Measurements from ENCODE around the gene THOP1.

Gene THOP1

DNA sequence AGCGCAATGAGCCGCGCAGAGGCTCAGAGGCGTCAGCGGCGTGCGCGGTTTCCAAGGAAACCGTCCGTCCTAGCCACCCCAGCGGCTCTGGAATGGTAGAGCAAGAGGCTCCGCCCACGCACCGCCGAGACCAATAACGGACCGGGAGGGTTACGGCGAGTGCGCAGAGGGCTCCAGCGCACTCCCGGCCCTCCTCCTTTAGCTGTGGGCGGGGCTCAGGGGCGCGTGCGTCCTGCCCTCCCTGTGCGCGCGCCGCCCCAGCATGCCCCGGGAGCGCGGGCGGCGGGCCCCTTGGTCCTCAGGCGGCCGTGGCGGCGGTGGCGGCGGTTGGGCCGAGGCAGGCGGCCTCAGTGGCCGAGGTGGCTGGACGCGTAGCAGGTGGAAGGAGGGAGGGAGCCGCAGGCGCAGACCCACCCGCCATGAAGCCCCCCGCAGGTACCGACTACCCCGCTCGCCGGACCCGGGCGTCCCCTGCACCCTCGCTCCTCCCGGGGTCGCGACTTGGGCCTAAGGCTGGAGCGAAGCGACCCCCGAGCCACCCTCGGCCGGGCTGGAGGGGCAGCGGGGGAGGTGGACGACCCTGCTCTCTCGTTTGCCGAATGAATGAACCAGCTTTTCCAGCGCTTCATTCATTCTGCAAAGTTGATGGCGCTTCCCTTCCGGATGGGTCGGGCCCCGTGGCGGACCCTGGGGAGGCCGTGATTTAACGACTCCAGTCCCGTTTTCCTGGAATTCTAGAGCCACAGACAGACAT, at the start of gene THOP1:
Gene THOP1 (plus strand): TSS at position 260 of the 754 bp plus-strand sequence. CDS start 160 bp downstream, at position 420.
- peak; percentile 91 to 98 for DNase-seq

DNA sequence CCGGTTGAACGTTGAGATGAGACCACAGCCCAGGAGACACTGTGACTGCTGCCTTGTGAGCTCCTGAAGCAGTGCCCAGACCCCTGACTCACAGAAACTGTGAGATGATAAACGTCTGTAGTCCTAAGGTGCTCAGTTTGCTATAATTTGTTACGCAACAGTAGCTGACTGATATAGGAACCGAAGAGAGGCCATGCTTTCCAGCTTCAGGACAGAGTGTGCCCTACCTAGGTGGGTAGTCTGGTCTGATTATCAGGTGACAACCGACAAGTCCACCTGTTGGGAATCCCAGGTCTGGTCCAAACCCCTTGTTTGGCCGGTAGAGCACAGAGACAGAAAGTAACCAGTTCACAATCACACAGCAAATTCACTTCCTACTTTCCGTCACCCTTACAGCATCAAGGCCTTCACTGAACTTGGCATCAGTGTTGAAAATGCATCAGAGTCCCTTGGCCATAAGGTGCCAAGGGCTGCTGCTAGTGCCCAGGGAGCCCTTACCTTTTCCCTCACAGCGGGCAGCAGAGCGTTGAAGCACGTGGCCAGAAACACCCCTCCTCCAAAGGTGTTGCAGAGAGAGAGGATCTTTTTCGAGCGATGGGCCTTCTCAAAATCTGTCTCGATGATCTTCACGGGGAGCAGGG, 48.6 kb upstream of the THOP1 start:
- no peak for DNase-seq

GRCh38 chr19:2739602-2740313, 45.5 kb upstream of the THOP1 start, which contains the start of gene SLC39A3:
Gene SLC39A3, minus strand, starts transcription at chr19:2740017. Its CDS starts 2,760 bp downstream, at chr19:2737257.
- peak; percentile 85 to 95 for DNase-seq

GRCh38 chr19:2740314-2740656, 45.0 kb upstream of the THOP1 start:
- no peak for DNase-seq

GRCh38 chr19:2743099-2743498, 42.2 kb upstream of the THOP1 start:
- no peak for DNase-seq

- DNase-seq = no peak
Measured at GRCh38 chr19:2744113-2744512, 41.2 kb upstream of the THOP1 start.

DNA sequence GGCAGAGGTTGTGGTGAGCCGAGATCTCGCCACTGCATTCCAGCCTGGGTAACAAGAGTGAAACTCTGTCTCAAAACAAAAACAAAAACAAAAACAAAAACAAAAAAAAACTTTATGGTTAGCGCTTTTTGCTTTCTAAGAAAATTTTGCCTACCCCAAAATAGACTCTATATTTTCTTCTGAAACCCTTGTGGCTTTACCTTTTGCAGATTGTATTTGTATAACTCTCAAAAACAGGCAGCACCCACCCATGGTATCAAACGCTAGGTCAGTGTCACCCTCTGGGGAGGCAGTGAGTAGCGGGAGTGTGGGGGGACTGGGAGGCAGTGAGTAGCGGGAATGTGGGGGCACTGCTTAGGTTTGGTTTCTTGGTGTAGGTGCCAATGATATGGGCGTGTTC, 38.0 kb upstream of the THOP1 start:
- no peak for DNase-seq

DNA sequence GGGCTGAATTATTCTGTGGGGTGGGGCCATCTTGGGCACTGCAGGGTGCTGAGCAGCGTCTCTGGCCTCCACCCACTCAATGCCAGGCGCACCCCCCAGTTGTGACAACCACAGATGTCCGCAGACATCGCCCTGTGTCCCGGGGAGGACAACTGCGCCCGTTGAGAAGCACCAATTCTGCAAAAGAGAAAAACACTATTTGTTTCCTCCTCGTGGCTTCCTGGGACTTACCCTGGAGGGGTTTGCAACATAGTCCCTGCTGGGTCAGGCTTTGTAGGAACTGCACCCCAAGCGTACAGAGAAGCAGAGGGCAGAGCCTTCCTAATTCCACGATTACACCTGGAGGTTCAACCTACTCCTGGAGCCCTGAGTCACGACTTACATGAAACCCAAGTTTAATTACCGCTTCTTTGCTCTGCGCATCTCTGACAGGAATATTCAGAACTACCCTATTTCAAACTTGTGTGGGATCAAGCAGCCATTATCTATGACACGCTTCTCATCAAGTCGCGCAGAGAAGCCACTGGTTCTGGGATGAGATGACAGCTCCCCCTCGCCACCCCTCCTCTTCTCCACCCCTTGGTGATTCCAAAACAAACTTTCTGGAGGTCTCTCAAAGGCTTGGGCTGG, 34.4 kb upstream of the THOP1 start:
- no peak for DNase-seq

DNA sequence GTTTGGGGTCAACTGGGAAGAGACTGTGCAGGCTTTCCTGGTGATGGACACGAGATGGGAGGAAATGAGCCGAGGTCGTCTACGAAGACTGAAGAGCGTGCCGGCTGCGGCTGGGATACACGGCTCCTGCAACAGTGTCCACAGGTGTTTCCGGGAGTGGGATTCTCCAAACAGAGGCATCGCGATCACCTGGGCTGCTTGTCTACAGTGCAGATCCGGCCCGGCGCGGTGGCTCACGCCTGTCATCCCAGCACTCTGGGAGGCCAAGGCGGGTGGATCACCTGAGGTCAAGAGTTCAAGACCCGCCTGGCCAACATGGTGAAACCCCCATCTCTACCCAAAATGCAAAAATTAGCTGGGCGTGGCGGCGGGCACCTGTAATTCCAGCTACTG, 33.9 kb upstream of the THOP1 start:
- no peak for DNase-seq

- DNase-seq = no peak
Measured at GRCh38 chr19:2754659-2755447, 30.4 kb upstream of the THOP1 start.

GRCh38 chr19:2755448-2755705, 29.9 kb upstream of the THOP1 start:
- DNase-seq = no peak

- DNase-seq = no peak
Measured at GRCh38 chr19:2755811-2756210, 29.5 kb upstream of the THOP1 start.

GRCh38 chr19:2756477-2756876, 28.8 kb upstream of the THOP1 start:
- no peak for DNase-seq

GRCh38 chr19:2756921-2757881, 28.1 kb upstream of the THOP1 start:
- no peak for DNase-seq

DNA sequence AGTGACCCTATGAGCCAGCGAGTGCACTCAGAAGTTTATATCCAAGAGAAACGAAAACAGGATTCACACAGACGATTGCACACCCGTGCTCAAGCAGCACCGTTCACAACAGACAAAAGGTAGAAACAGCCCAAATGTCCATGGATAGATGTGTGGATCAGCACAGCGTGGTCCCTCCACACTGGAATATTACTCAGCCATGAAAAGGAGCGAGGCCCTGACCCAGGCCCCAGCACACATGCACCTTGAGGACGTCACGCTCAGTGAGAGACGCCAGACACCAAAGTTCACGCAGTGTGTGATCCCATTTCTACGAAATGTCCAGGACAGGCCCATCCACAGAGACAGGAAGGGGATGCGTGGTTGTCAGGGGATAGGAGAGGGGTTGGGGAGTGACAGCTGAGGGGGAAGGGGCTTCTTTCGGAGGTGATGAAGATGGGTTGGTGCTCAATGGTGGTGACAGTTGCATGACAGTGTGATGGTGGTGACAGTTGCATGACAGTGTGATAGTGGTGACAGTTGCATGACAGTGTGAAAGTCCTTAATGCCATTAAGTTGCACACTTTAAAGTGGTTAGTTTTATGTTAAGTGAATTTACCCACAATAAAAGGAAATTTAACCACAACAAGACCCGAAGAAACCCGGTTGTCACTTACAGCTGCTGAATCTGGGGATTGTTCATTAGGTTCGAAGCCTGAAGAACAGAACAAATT, 26.5 kb upstream of the THOP1 start:
- DNase-seq = no peak

DNA sequence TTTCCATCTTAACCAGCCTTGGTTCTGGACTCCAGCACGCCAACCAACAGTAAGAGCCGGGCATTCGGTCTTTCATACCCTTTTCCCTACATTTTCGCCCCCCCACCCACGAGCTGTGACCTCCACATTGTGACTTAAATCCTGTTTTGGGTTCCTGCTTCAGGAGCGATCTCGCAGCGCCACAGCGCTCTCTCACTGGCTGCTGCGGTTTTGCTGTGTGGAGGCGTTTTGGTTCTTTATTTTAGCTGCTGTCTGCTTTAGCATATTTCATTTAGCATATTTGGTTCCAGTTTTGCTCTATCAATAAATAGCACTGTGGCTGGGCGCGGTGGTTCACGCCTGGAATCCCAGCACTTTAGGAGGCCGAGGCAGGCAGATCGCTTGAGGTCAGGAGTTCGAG, 25.9 kb upstream of the THOP1 start:
- no peak for DNase-seq

GRCh38 chr19:2759965-2760364, 25.3 kb upstream of the THOP1 start:
- DNase-seq = no peak

DNA sequence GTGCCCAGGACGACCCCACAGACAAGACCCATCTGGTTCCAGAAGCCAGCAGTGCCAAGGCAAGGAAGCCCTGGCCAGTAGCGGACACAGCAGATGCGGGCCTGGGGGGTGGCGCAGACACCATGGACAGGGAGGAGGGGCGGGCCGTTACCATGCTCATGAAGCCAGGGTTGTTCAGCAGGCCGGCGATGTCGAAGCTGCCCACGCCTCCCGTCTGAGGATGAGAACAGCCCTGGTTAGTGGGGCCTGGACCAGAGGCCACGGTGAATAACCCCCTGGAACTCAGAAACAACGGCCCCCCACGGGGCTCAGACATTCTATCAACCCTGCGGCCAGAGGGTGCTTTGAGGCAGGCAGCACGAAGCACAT, 24.0 kb upstream of the THOP1 start:
- DNase-seq = no peak

- no peak for DNase-seq
Measured at GRCh38 chr19:2761876-2762782, 23.2 kb upstream of the THOP1 start.
